ENCODE measurements around the gene CREBL2.
"Not testable (repeated sequence)": the region's sequence is repeated elsewhere in the genome, so short reads cannot be mapped to it uniquely, and the experiment has no call there.

Gene CREBL2

DNA sequence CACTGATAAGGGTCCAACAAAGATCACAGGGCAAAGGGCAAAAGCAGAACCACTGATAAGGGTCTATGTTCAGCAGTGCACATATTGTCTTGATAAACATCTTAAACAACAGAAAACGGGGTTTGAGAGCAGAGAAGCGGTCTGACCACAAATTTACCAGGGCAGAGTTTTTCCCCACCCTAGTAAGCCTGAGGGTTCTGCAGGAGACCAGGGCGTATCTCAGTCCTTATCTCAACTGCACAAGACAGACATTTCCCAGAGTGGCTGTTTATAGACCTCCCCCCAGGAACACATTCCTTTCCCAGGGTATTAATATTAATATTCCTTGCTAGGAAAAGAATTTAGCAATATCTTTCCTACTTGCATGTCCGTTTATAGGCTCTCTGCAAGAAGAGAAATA, 28.3 kb downstream of the CREBL2 start:
- DNase-seq: not testable (repeated sequence)

DNA sequence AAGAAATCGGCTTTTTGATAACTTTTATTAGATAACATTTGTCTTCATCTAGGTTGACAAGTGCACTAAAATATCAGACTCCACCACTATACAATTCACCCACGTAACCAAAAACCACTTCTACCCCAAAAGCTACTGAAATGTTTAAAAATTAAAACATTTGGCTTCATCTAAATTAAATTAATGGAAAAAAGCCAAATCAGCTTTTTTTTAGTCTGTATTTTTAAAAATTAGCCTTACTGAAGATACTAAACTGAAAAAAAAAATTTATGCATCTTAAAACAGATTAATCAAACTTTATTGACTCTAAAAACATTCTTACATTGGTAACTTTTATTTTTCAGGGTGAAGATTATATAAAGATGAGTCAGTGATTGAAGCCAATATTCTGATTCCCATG, 30.0 kb downstream of the CREBL2 start:
- no peak for DNase-seq

DNA sequence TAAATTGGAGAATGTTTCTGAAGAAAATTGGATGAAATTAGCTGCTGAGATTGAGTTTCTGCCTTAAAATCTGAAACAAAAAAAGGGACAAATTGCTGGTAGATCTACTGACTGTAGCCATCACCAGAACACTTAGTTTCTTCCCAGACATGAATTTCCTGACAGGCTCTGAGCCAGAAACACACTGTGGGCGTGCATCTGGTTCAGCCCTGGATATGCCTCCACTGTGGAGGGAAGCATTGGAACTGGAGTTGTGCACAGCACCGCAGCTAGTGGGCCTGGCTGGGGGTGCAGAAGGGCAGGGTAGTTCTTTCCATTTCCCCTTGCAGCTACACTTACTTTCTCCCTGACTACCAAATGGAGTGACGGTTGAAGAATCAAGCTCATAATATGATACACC, 31.2 kb downstream of the CREBL2 start:
- no peak for DNase-seq

DNA sequence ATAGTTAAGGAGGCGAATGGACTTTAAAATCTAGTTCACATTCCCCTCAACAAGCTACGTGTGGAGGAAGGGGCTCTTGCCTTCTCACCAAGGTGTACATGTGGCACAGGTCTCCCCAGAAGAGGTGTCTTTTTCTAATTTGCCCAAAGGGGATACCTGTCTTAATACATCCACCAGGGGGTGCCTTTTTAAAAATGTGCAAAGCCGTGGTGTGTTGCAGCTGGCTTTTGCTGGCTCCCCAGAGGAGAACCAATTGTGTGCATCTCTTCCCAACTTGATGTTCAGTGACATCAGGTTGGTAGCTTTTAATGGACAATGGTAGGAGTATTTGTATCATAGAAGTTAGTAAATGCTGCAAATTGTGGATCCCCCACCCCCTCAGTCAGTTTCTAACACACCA, 33.8 kb downstream of the CREBL2 start:
- peak; percentile 33 for DNase-seq

DNA sequence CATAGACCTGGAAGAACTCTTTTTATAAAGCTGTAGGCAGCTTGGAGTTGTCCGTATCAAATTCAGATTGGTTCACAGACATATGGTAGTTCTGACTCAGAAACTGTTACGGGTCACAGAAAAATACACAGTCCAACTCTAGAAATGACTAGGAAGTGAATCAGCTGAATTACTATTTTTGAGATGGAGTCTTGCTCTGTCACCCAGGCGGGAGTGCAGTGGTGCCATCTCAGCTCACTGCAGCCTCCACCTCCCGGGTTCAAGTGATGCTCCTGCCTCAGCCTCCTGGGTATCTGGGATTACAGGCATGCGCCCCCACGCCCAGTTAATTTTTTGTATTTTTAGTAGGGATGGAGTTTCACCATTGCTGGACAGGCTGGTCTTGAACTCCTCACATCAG, 34.3 kb downstream of the CREBL2 start:
- DNase-seq: peak; percentile 74

DNA sequence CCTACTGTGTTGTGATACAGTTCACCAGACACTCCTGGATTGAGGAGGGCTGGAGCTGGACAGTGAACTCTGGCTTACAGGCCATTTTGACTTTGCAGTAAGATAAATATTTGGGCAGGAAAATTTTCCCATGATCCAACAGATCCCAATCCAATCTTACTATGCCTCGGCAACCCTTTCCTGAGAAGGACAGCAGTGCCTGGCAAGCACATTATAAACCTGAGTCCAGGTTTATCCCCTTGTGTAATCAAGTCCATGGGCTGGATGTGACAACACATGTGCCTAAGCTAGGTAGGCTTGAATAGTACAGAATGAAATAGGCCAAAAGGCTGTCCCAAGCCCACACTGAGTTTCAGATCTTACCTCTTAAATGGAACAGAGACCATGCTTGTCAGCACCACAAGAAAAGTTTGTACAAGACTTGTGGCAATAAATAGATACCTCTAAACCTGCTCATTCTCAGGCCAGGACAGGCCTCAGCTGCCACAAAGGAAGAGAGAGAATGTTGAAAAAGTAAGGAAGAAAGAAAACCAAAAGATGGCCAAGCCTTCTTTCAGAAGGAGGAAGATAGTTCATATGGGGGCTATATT, 34.9 kb downstream of the CREBL2 start:
- DNase-seq: no peak

DNA sequence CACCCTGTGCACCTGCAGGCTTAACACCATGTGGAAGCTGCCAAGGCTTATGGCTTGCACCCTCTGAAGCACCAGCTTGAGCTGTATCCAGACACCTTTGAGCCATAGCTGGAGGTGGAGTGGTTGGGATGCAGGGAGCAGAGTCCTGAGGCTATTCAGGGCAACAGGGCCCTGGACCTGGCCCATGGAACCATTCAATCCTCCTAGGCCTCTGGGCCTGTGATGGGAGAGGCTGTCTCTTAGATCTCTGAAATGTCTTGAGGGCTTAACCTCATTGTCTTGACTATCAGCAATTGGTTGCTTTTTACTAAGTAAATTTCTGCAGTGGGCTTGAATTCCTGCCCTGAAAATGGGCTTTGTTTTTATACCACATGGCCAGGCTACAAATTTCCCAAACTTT, 36.6 kb downstream of the CREBL2 start:
- DNase-seq: no peak

DNA sequence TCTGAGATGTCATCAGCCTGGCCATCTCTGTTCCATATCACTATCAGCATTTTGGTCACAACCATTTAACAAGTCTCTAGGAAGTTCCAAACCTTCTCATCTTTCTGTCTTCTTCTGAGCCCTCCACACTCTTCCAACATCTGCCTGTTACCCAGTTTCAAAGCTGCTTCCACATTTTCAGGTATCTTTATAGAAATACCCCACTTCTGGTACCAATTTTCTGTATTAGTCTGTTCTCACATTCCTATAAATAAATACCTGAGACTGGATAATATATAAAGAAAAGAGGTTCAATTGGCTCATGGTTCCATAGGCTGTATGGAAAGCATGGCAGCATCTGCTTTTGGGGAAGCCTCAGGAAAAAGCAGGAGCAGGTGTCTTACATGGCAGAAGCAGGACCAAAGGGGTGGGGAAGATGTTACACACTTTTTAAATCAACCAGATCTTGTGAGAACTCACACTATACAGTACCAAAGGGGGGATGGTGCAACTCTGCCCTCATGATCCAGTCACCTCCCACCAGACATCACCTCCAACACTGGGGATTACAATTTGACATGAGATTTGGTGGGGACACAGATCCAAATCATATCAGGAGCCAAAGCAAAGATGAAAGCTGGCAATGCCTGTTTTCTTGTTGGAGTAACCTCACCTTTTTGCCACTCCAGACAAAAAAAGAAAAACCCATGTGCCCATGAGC, 37.4 kb downstream of the CREBL2 start:
- DNase-seq: no peak

DNA sequence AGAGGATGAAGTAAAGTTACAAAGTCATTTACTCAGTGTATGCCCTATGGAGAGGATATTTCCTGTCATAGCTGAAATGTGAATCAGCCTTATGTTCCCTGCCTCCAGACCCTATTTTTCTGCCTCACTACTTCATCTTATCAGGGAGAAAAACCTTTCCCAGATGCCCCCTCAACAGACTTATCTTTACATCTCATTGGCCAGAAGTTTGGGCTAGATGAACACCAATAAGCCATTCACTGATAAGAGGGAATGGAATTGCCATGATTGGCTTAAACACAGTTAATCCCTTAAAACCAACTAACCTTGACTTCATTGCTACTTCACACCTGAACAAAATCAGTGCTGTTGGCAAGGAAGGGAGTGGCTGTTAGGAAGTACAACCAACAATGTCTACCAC, 40.1 kb downstream of the CREBL2 start:
- no peak for DNase-seq

DNA sequence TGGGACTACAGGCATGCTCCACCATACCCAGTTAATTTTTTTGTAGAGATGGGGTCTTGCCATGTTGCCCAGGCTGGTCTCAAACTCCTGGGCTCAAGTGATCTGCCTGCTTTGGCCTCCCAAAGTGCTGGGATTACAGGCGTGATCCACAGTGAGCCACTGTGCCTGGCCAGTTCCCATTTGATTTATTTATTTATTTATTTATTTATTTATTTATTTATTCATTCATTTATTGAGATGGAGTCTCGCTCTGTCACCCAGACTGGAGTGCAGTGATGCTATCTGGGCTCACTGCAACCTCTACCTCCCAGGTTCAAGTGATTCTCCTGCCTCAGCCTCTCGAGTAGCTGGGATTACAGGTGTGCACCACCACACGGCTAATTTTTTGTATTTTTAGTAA, 41.0 kb downstream of the CREBL2 start:
- not testable (repeated sequence) for DNase-seq

DNA sequence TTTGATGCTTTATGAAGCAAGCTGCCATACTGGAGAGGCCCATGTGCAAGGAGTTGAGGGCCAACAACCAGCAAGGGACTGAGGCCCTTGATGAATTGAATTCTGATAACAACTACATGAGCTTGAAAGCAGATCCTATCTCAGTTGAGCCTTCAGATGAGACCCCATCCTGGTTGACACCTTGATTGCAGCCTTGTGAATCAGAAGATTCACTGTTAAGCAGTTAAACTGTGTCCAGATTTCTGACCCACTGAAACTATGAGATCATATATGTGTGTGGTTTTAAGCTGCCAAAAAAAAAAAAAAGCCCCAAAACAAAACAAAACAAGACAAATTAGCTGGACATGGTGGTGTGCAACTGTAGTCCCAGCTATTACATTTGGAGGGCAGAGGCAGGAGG, 42.2 kb downstream of the CREBL2 start:
- DNase-seq: no peak

DNA sequence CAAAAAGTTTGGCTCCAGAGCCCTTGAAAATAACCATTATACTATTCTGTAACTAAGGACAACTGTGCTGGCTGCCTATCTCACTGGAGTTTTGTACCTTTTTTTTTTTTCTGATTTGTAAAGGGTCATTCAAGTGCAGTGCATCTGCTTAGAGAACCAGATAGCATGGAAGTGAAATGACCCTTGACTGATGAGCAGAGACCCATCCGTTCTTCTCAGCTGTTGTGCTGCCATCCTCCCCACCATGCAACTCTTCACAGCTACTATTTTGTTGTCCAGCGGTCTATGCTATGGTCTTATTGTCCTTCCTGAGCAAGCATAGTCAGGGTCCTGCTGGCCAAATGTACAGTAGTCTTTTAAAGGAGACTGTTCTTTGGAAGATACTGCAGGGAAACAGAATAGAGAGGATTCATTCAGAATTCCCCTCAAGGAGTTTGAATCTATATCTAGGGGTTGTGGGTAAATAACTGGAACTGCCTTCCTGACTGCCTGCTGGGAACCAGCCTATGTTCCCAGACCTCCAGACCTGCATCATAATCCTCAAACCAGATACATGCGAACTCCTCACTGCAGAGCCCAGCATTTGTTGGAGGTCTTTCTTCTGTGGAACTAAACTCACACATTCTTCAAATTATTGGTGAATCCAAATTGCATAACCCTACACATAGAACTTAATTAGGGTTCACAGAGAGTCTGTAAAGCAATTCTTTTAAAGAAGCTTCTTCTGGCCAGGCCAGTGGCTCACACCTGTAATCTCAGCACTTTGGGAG, 43.2 kb downstream of the CREBL2 start:
- DNase-seq: no peak

DNA sequence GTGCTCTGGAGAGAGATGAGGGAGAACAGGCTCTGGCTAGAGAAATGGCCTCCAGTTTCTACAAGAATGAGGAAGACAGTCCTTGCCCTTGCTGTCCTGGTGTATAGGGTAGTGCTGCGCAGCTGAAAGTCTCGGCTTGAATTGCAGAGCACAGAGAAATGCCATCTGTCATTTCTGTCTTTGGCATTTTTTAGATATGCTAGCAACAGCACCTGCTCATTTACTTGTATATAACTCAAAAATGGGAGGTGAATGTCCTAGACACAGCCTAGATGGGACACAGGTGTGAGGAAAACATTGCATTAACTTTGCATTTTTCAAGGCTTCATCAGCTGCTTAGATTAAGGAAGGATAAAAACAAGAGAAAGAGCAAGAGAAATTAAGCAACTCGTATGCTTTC, 48.5 kb downstream of the CREBL2 start:
- DNase-seq: no peak

DNA sequence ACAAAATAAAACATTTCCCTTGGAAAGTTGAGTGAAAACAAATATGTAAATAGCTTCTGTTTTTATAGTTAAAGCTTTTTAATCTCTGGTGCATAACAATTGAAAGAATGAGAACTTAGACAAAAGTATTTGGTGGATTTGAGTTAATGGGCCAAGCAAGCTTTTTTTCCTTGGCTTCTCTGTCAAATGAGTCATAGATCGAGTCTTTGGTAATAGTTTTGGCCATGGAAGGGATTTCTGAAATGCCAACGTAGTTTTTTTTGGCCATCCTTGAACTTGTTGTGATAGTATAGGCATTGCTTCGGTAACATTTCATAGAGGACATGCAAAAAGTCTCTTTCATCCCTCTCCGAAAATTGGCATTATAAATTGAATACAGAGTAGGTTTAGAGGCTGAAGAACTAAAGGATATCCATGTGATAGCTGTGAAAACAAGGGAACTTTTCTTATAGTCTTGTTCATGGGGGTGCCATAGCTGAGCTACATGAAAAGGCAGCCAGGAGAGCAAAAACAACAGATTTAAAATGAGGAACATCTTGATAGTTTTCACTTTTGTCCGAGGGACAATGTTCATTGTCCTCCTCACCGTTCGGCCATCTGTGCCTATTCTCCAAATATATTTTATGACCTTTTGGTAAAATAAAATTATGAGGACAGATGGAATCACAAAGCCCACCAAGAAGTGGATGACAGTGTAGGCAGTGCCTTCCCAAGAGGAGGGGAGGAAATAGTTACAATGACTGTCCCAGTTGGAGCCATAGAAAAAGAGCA, 49.6 kb downstream of the CREBL2 start:
- peak; percentile 83 for DNase-seq

DNA sequence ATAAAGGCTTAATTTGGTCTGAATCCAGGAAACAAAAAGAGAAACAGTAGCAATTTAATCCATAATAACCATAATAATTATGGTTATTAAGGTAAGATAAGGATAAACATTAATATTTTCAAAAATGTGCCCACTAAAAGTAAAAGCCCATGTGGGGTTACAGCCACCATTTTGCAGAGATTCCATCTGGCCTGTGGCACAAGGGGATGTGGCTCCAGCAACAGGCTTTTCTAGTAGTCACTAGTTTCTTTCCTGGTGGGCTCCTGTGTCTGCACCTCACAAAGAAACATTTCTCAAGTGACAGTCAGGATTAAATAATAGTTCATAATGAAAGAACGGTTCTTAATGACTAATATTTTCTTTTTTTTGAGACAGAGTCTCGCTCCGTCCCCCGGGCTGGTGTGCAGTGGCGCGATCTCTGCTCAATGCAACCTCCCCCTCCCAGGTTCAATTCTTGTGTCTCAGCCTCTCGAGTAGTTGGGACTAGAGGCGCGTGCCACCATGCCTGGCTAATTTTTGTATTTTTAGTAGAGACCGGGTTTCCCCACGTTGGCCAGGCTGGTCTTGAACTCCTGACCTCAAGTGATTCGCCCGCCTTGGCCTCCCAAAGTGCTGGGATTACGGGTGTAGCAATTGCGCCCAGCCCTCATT, 52.1 kb downstream of the CREBL2 start:
- no peak for DNase-seq

DNA sequence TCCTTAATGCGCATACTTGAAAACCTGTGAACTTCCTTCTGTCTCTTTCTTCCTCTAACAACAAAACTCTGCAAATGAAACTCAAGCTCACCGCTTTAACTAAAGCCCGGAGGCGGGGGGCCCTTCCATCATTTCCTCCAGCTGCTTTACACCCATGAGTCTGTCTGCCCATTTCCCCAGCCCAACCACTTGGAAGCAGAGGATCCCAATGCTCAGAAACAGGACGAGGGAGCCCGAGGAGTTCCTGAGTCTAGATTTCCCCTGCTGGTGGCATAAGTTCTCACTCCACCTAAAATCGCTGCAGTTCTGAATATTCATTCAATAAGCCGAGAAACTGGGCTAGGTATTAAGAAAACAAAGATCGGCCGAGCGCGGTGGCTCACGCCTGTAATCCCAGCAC, 53.5 kb downstream of the CREBL2 start:
- peak; percentile 9 for DNase-seq

DNA sequence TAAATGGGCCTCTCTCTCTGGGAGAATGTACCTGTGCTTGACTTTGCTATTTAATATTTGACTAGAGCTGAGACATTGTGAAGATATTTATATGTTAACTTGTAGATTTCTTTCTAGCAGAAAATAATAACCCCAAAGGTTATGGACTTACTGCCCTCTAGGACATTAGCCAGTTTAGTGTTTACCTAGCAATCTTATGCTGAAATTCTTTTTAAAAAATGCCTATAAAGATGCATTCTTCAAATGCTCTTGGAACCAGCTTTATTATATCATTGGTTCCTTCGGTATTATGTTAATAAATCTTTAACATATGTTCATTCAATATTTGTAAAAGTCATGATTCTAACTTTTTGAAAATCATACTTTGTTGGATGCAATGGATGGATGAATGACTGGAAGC, 56.3 kb downstream of the CREBL2 start:
- no peak for DNase-seq

DNA sequence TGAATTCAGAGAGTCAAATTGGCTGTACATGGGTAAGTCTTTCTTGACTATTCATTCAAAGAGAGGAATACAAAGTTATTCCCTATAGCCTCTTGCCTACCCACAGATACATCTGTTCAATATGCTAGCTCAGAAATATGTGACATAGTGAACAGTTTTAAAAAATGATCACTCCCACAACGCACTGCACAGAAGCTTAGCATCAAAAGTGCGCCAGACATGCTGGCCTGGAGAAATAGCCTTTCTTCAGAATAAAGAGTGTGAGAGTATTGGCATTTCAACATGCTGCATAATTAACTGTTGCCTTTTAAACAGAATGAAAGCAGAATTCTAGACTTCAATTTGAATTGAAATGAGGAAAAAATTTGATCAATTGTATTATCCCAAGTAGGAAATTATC, 57.3 kb downstream of the CREBL2 start:
- DNase-seq: no peak

DNA sequence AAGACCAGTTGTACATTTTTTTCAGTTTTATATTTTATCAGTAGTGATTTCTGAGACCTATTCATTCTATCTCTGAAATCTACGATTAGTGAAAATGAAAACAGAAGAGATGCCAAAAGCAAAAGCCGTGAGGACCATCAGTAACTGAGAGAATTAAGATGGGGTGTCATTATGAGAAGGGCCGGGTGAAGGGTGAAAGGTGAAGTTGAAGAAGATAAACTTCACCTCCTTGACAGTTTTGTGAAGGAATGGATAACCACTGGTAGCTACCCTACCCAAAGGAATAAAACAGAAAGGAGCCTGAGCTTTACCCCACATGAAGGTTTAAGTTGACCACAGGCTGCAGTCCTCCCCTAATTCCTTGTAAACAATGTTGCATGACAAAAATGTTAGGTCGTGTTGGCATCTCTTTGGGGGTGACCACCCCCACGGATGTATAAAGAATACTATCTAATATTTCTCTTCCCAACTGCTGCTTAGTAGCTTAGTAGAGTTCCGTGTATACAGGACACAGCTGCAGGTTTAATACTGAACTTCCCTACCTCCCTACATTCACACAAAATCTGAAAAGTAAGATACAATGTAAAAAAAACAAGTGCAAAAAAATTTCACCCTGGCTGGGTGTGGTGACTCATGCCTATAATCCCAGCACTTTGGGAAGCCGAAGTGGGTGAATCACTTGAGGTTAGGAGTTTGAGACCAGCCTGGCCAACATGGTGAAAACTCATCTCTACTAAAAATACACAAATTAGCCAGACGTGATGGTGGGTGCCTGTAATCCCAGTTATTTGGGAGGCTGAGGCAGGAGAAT, 60.4 kb downstream of the CREBL2 start:
- DNase-seq: peak; percentile 76

DNA sequence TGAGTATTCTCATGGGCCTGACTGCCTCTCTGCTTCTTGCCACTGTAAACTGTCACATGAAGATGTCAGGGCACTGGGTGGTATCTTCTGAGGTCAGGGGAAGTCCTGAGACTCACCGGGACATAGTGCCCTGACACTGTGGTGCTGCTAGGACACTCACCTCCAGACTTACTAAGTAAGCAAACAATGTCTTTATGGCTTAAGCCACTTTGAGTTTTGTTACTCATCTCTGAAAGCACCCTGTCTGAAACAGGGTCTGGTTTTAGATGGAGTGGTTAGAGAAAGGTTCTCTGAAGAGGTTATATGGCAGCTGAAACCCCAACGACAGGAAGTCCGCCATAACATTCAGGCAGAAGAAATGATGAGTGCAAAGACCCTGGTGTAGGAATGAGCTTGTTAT, 61.6 kb downstream of the CREBL2 start:
- DNase-seq: no peak

DNA sequence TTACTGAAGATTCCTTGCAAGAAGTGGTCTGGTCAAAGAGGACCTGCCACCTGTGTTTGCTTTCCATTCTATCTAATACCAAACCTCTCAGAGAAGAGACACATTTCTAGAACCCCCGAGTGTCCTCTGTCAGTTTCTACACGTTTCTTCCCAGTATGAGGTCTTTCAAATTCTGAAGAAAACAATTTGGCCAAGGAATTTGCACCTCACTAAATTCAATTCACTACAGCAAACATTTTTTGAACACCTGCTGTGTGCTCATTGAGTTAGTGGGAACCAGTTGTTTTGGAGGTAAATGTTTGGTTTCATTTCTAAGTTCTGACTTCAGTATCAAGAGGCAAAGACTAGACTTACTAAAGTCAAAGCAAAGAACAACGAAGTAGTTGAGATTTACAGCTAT, 64.9 kb downstream of the CREBL2 start:
- no peak for DNase-seq

Measured in fibroblast of skin of back (primary cell).